PC-9 (cell line): Measurements from ENCODE around the gene PSMD11.

Experiments
- EZH2 ChIP-seq: fragments of 200-600 bp; sonication (generic); IDR thresholded peaks from 2 replicates; pipeline ENCODE4 v1.8.0; 2017; ENCODE audit warnings: antibody characterized with exemption, low read depth
- TF ChIP-seq, protein P1 (sequence below): fragments of 200-600 bp; sonication (generic); conservative IDR thresholded peaks from 2 replicates; pipeline ENCODE4 v1.6.1; 2017; ENCODE audit warnings: mixed run types, antibody characterized with exemption, mild to moderate bottlenecking, moderate library complexity

DNA sequence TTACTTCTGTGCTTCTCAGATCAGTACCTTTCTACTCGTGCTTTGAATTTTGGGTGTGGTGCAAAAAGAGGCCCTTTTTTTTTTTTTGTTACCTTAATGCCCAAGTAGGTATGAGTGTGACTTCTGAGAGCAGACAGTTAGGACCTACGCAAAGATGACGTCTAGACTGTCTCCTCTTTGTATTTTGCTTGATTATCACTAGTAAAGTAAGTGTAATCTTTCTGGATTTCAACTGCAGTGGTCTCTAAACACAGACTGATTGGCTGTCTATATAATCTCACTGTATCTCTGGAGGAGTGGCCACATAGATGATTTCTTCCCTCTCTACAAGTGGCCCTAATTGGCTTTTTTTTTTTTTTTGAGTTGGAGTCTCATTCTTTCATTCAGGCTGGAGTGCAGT is 30.9 kb downstream of the PSMD11 start:
- TF ChIP-seq, protein P1, sequence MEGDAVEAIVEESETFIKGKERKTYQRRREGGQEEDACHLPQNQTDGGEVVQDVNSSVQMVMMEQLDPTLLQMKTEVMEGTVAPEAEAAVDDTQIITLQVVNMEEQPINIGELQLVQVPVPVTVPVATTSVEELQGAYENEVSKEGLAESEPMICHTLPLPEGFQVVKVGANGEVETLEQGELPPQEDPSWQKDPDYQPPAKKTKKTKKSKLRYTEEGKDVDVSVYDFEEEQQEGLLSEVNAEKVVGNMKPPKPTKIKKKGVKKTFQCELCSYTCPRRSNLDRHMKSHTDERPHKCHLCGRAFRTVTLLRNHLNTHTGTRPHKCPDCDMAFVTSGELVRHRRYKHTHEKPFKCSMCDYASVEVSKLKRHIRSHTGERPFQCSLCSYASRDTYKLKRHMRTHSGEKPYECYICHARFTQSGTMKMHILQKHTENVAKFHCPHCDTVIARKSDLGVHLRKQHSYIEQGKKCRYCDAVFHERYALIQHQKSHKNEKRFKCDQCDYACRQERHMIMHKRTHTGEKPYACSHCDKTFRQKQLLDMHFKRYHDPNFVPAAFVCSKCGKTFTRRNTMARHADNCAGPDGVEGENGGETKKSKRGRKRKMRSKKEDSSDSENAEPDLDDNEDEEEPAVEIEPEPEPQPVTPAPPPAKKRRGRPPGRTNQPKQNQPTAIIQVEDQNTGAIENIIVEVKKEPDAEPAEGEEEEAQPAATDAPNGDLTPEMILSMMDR = no peak
- TF ChIP-seq EZH2 = no peak
